Activated T-helper 2 cell treated with anti-CD3 and anti-CD28 coated beads, Interferon-gamma antibody, Interleukin-2, Interleukin-4, amounts not matched to agents 10 μg/mL and 5 μg/mL and 100 μg/mL, durations not matched to agents 14 hours and 24 hours and 36 hours (primary cell): ENCODE measurements around the gene SERPINA12. TPM values are rescaled to one million over a fixed set of nuclear protein-coding genes. Genes with fewer than 3 reads are reported as not detected.

Source experiments
- DNase-seq: peaks from one replicate; pipeline ENCODE4 v3.0.0; 2021; ENCODE audit warnings: low spot score
- H3K27ac Mint-ChIP-seq: one replicate; pipeline ENCODE4 v1.8.0; 2021; ENCODE audit warnings: mixed read lengths
- H3K27me3 Mint-ChIP-seq: one replicate; pipeline ENCODE4 v1.8.0; 2021; ENCODE audit warnings: low read depth, mixed read lengths
- H3K36me3 Mint-ChIP-seq: one replicate; pipeline ENCODE4 v1.8.0; 2021; ENCODE audit warnings: low read depth, mixed read lengths
- H3K4me1 Mint-ChIP-seq: one replicate; pipeline ENCODE4 v1.8.0; 2021; ENCODE audit warnings: low read depth, mixed read lengths
- H3K4me3 Mint-ChIP-seq: one replicate; pipeline ENCODE4 v1.8.0; 2021; ENCODE audit warnings: low read depth, mild to moderate bottlenecking, moderate library complexity, mixed read lengths
- H3K9me3 Mint-ChIP-seq: one replicate; pipeline ENCODE4 v1.8.0; 2021; ENCODE audit warnings: mixed read lengths
- intact Hi-C: fragments of 100-400 bp; cut with micrococcal nuclease; formaldehyde crosslinking; loops from one replicate; pipeline ENCODE4 v1.15.1; 2023
- total RNA-seq: library from RNA; stranded (reverse); gene quantifications from 2 replicates; pipeline ENCODE4 v1.2.3, GENCODE V29; 2022

SERPINA12 gene
- total RNA-seq, 1 donor from 2014 or later = not detected

DNA sequence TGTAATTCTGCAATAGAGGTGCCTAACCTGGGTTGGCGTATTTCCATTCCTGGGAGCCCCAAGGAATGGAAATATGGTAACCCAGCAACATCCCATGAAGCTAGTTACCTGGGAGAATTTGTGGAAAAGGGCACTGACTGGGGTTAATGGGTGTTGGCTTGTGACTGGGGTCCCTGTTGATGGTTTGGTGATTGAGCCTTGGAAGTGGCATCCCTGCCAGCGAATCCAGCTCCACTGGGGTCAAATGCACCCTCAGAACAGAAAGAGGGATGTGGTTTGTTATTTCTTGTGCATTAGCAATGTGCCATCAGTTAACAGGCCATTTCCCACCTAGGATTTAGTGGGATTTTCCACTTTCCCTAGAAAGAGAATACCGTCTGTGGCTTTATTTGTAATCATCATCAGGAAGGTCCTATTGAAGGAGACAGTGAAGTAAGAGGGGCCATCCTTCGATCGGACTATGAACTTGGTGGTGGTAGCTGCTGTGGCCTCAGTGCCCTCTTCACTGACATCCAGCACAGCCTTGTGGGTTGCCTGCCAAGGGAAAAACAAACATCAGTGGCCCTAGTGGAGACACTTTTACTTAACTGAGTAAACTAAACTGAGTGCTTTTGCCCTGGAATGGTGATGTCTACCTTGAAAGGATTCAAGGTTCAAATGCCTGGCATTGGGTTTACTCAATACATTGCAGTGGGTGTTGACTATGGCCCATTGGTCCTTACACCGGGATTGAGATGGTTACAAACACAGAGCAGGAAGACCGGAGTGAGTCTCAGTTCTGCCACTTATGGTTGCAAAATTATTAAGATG, 46.3 kb downstream of the SERPINA12 start:
- H3K4me1 Mint-ChIP-seq = no peaks in the 10 kb centered on the region
- no peak overlapping the region for H3K27ac Mint-ChIP-seq
- no peak for DNase-seq
- H3K4me3 Mint-ChIP-seq = no peak overlapping the region
- intact Hi-C loops = no loop called here
- no peaks in the 10 kb centered on the region for H3K9me3 Mint-ChIP-seq
- no peaks in the 10 kb centered on the region for H3K36me3 Mint-ChIP-seq
- no peaks in the 10 kb centered on the region for H3K27me3 Mint-ChIP-seq

DNA sequence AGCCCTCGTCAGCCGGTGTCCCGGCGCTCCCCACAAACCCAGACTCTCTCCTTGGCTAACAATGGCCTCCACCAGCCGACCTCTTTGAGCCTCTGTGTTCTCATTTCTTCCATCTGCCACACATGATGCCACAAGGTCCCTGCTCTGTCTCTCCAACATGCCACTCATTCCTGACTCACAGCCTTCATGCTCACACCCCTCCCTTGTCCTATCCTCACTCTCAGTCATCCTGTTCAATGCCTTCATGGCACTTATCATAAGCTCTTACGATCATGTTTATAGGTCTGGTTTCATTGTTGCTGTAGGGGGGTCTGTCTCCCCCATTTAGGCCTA, 47.1 kb downstream of the SERPINA12 start:
- H3K27ac Mint-ChIP-seq = no peak overlapping the region
- no peak for DNase-seq
- H3K4me1 Mint-ChIP-seq = no peaks in the 10 kb centered on the region
- H3K4me3 Mint-ChIP-seq = no peak overlapping the region
- H3K36me3 Mint-ChIP-seq = no peaks in the 10 kb centered on the region
- H3K9me3 Mint-ChIP-seq = no peaks in the 10 kb centered on the region
- no peaks in the 10 kb centered on the region for H3K27me3 Mint-ChIP-seq
- intact Hi-C loops = no loop called here

GRCh38 chr14:94461526-94462218, 47.6 kb downstream of the SERPINA12 start:
- Mint-ChIP-seq H3K4me3 (no peak overlapping the region), H3K27me3 (no peaks in the 10 kb centered on the region), H3K9me3 (no peaks in the 10 kb centered on the region), H3K4me1 (no peaks in the 10 kb centered on the region), H3K27ac (no peak overlapping the region), H3K36me3 (no peaks in the 10 kb centered on the region)
- intact Hi-C loops = no loop called here
- no peak for DNase-seq

DNA sequence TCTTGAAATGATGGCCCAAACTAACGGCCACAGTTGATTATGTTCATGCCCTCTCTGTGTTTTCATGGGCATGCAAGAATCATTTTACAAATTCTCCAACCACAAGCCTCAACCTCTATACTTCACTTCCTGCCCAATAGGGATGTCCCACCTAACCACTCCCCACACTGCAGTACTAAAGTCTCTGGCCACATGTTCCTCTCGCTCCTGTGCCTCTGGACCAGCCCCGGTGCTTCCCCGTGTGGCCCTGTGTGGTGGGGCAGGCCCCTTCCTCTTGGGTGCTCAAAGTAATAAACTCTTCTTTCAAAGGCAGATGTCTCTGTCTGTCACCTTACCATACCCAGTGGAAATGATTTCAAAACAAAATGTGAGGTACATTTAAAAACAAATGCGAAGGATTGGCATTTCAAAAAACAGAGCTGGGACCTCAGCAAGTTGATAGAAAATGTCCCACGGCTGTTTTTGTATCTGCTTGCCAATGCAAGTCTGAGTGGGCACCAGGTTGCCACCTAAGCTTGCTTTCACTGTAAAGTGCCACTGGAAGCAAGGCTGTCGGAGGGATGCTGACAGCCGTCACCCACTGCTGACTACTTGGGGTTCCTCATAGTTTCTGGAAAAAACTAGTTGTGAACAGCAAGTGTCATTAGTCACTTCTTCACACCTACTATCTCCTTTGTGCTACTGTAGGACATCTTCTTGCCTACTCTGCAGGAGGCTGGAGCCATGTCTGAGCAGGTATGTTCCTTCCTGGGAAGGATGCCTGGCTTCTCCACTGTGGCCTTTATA, 48.4 kb downstream of the SERPINA12 start:
- Mint-ChIP-seq H3K4me1 (no peaks in the 10 kb centered on the region), H3K27me3 (peaks cover 2% of the 10 kb centered on the region), H3K36me3 (no peaks in the 10 kb centered on the region), H3K4me3 (no peak overlapping the region), H3K27ac (no peak overlapping the region), H3K9me3 (no peaks in the 10 kb centered on the region)
- DNase-seq = no peak
- intact Hi-C loops = no loop called here

- H3K36me3 Mint-ChIP-seq = no peaks in the 10 kb centered on the region
- no peak overlapping the region for H3K27ac Mint-ChIP-seq
- intact Hi-C loops = no loop called here
- H3K4me1 Mint-ChIP-seq = no peaks in the 10 kb centered on the region
- peaks cover 5% of the 10 kb centered on the region for H3K27me3 Mint-ChIP-seq
- no peak for DNase-seq
- H3K9me3 Mint-ChIP-seq = no peaks in the 10 kb centered on the region
- no peak overlapping the region for H3K4me3 Mint-ChIP-seq
Observed at GRCh38 chr14:94458558-94459205, 50.6 kb downstream of the SERPINA12 start.

DNA sequence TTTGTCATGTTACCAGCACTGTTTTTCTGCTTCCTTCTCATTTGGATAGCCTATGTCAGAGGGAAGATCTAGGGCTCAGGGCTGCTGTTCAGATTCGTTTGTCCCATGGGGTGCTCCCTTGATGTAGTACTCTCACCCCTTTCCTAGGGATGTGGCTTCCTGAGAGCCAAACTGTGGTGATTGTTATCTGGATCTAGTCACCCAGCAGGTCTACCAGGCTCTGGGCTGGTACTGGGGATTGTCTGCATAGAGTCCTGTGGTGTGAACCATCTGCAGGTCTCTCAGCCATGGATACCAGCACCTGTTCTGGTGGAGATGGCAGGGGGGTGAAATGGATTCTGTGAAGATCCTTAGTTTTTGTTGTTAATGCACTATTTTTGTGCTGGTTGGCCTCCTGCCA, 51.2 kb downstream of the SERPINA12 start:
- no peak for DNase-seq
- Mint-ChIP-seq H3K4me3 (no peak overlapping the region), H3K4me1 (no peaks in the 10 kb centered on the region), H3K27me3 (peaks cover 7% of the 10 kb centered on the region), H3K27ac (no peak overlapping the region), H3K36me3 (no peaks in the 10 kb centered on the region), H3K9me3 (no peaks in the 10 kb centered on the region)
- intact Hi-C loops = no loop called here

DNA sequence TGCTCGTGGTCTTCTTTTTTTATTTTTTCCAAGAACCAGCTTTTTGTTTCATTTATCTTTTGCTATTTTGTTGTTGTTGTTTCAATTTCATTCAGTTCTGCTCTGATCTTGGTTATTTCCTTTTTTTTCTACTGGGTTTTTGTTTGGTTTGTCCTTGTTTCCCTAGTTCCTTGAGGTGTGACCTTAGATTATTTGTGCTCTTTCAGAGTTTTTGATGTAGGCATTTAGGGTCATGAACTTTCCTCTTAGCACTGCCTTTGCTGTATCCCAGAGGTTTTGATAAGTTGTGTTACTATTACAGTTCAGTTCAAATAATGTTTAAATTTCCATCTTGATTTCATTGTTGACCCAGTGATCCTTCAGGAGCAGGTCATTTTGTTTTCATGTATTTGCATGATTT, 53.3 kb downstream of the SERPINA12 start:
- Mint-ChIP-seq H3K4me1 (no peaks in the 10 kb centered on the region), H3K9me3 (no peaks in the 10 kb centered on the region), H3K36me3 (no peaks in the 10 kb centered on the region), H3K4me3 (no peak overlapping the region), H3K27ac (no peak overlapping the region), H3K27me3 (peaks cover 12% of the 10 kb centered on the region)
- intact Hi-C loops = no loop called here
- no peak for DNase-seq

GRCh38 chr14:94451826-94452225, 57.4 kb downstream of the SERPINA12 start:
- Mint-ChIP-seq H3K9me3 (no peaks in the 10 kb centered on the region), H3K36me3 (no peaks in the 10 kb centered on the region), H3K4me3 (no peak overlapping the region), H3K4me1 (no peaks in the 10 kb centered on the region), H3K27ac (no peak overlapping the region), H3K27me3 (peaks cover 16% of the 10 kb centered on the region)
- no peak for DNase-seq
- intact Hi-C loops = no loop called here

GRCh38 chr14:94451091-94451771, 58.0 kb downstream of the SERPINA12 start:
- no peak overlapping the region for H3K27ac Mint-ChIP-seq
- intact Hi-C loops = no loop called here
- no peak for DNase-seq
- H3K27me3 Mint-ChIP-seq = peaks cover 16% of the 10 kb centered on the region
- no peaks in the 10 kb centered on the region for H3K9me3 Mint-ChIP-seq
- H3K4me1 Mint-ChIP-seq = no peaks in the 10 kb centered on the region
- H3K36me3 Mint-ChIP-seq = no peaks in the 10 kb centered on the region
- H3K4me3 Mint-ChIP-seq = no peak overlapping the region

DNA sequence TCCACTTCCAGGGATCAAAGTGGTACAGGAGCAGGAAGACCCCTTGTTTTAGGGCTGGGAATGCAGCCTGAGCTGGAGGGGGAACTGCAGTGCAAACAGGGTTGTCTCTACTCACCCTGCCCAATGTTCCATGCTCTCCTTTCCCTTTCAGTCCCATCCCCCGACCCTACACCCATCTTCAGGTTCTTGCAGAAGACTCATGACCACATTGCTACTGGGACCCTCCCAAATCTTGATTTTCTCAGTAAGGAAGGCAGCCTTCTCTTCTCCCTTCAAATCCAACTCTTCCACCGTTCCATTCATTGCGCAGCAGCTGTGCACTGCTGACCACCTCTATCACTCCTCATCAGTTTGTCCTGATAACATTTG, 58.6 kb downstream of the SERPINA12 start:
- no peaks in the 10 kb centered on the region for H3K9me3 Mint-ChIP-seq
- intact Hi-C loops = no loop called here

GRCh38 chr14:94449930-94450329, 59.3 kb downstream of the SERPINA12 start:
- intact Hi-C loops = no loop called here
- Mint-ChIP-seq H3K36me3 (no peaks in the 10 kb centered on the region), H3K9me3 (no peaks in the 10 kb centered on the region), H3K4me1 (no peaks in the 10 kb centered on the region), H3K4me3 (no peak overlapping the region), H3K27ac (no peak overlapping the region), H3K27me3 (peaks cover 16% of the 10 kb centered on the region)
- DNase-seq = no peak

More for the DNA sequence above, 58.6 kb downstream of the SERPINA12 start:
- H3K27me3 Mint-ChIP-seq = peaks cover 16% of the 10 kb centered on the region
- DNase-seq = no peak
- no peaks in the 10 kb centered on the region for H3K36me3 Mint-ChIP-seq
- H3K27ac Mint-ChIP-seq = no peak overlapping the region
- H3K4me3 Mint-ChIP-seq = no peak overlapping the region
- H3K4me1 Mint-ChIP-seq = no peaks in the 10 kb centered on the region

- Mint-ChIP-seq H3K27ac (no peak overlapping the region), H3K4me1 (no peaks in the 10 kb centered on the region), H3K4me3 (no peak overlapping the region), H3K36me3 (no peaks in the 10 kb centered on the region), H3K9me3 (no peaks in the 10 kb centered on the region), H3K27me3 (peaks cover 13% of the 10 kb centered on the region)
- intact Hi-C loops = no loop called here
- DNase-seq = no peak
Observed at GRCh38 chr14:94448071-94448808, 61.0 kb downstream of the SERPINA12 start.
